DOHH2 (cell line): ENCODE measurements around the gene TMEM250.

Experiments
- H3F3A ChIP-seq: fragments of 200-600 bp; sonication (generic), shearing (Covaris generic); 2 replicates; pipeline ENCODE4 v1.6.0; 2016; ENCODE audit warnings: antibody characterized with exemption, mild to moderate bottlenecking; ENCODE audit not compliant: control insufficient read depth, insufficient read depth
- H3K27ac ChIP-seq: fragments of 200-600 bp; sonication (generic); 2 replicates; pipeline ENCODE4 v1.5.1; 2014; ENCODE audit warnings: low read depth, mild to moderate bottlenecking, low read length, moderate library complexity
- H3K27me3 ChIP-seq: fragments of 200-600 bp; sonication (generic); 2 replicates; pipeline ENCODE4 v1.6.1; 2014; ENCODE audit warnings: mild to moderate bottlenecking, low read length, mixed read lengths; ENCODE audit not compliant: control insufficient read depth
- H3K36me3 ChIP-seq: fragments of 200-600 bp; sonication (generic); 2 replicates; pipeline ENCODE4 v1.6.1; 2014; ENCODE audit warnings: mild to moderate bottlenecking, low read length, moderate library complexity, mixed read lengths; ENCODE audit not compliant: control insufficient read depth
- H3K4me1 ChIP-seq: fragments of 200-600 bp; sonication (generic); 2 replicates; pipeline ENCODE4 v1.6.1; 2014; ENCODE audit warnings: mild to moderate bottlenecking, low read length, mixed read lengths; ENCODE audit not compliant: control insufficient read depth
- H3K4me2 ChIP-seq: fragments of 200-600 bp; sonication (generic); 2 replicates; pipeline ENCODE4 v1.6.0; 2014; ENCODE audit warnings: mild to moderate bottlenecking, low read length, moderate library complexity
- H3K4me3 ChIP-seq: fragments of 200-600 bp; sonication (generic); 2 replicates; pipeline ENCODE4 v1.5.1; 2014; ENCODE audit warnings: mild to moderate bottlenecking, low read length, mixed read lengths
- H3K79me2 ChIP-seq: fragments of 200-600 bp; sonication (generic); 2 replicates; pipeline ENCODE4 v1.6.1; 2014; ENCODE audit warnings: mild to moderate bottlenecking, low read length, mixed read lengths; ENCODE audit not compliant: control insufficient read depth
- H3K9me2 ChIP-seq: fragments of 200-600 bp; sonication (generic); replicated peaks from 2 replicates; pipeline ENCODE4 v1.6.1; 2014; ENCODE audit warnings: mild to moderate bottlenecking, low read length, mixed read lengths; ENCODE audit not compliant: control insufficient read depth
- H3K9me3 ChIP-seq: fragments of 200-600 bp; sonication (generic); 2 replicates; pipeline ENCODE4 v1.6.1; 2014; ENCODE audit warnings: antibody characterized with exemption, low read length, mixed read lengths; ENCODE audit not compliant: control insufficient read depth, insufficient read depth
- H4K20me1 ChIP-seq: fragments of 200-600 bp; sonication (generic); 2 replicates; pipeline ENCODE4 v1.6.0; 2014; ENCODE audit warnings: low read depth, mild to moderate bottlenecking, antibody characterized with exemption, low read length, moderate library complexity; ENCODE audit not compliant: control insufficient read depth, insufficient read depth
- EZH2phosphoT487 ChIP-seq: fragments of 200-600 bp; sonication (generic); IDR thresholded peaks from 2 replicates; pipeline ENCODE4 v1.6.1; 2017; ENCODE audit warnings: borderline replicate concordance, mild to moderate bottlenecking, antibody characterized with exemption, low read length, moderate library complexity, mixed read lengths
- TF ChIP-seq, protein P1 (sequence below): fragments of 200-600 bp; sonication (generic); IDR thresholded peaks from one replicate; pipeline ENCODE4 v1.5.1; 2014; ENCODE audit warnings: antibody characterized with exemption, mild to moderate bottlenecking, low read depth, low read length; ENCODE audit not compliant: poor library complexity, severe bottlenecking

The TMEM250 gene

DNA sequence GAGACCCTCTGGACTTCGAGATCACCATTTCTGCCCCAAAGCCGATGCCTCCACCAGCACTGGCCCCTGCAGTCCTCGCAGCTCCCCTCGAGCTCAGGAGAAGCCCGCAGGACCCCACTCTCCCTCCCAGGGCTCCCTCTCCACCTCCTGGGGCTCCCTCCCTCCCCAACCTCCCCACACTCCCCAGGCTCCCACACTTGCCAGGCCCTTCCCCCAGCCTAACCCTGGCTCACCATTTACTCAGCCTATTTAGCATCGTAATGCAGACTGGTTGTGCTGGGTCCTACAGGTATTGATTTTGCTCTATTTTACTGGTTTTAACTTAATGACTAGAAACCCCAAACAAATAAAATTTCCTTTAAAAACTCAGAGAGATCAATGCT is 23.7 kb upstream of the TMEM250 start:
- no peak overlapping the region for H3K4me3 ChIP-seq
- H3K79me2 ChIP-seq = no peaks in the 10 kb centered on the region
- H4K20me1 ChIP-seq = 0 out of 2 replicates have a peak, but pooled peaks cover 3% of the 10 kb centered on the region
- no peaks in the 10 kb centered on the region for H3F3A ChIP-seq
- no peak overlapping the region for H3K27ac ChIP-seq
- H3K9me2 ChIP-seq = no peaks in the 10 kb centered on the region
- H3K9me3 ChIP-seq = no peaks in the 10 kb centered on the region
- no peaks in the 10 kb centered on the region for H3K36me3 ChIP-seq
- TF ChIP-seq EZH2phosphoT487 = no peak
- TF ChIP-seq, protein P1, sequence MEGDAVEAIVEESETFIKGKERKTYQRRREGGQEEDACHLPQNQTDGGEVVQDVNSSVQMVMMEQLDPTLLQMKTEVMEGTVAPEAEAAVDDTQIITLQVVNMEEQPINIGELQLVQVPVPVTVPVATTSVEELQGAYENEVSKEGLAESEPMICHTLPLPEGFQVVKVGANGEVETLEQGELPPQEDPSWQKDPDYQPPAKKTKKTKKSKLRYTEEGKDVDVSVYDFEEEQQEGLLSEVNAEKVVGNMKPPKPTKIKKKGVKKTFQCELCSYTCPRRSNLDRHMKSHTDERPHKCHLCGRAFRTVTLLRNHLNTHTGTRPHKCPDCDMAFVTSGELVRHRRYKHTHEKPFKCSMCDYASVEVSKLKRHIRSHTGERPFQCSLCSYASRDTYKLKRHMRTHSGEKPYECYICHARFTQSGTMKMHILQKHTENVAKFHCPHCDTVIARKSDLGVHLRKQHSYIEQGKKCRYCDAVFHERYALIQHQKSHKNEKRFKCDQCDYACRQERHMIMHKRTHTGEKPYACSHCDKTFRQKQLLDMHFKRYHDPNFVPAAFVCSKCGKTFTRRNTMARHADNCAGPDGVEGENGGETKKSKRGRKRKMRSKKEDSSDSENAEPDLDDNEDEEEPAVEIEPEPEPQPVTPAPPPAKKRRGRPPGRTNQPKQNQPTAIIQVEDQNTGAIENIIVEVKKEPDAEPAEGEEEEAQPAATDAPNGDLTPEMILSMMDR = no peak
- no peak overlapping the region for H3K4me2 ChIP-seq
- H3K4me1 ChIP-seq = no peaks in the 10 kb centered on the region
- H3K27me3 ChIP-seq = no peaks in the 10 kb centered on the region

DNA sequence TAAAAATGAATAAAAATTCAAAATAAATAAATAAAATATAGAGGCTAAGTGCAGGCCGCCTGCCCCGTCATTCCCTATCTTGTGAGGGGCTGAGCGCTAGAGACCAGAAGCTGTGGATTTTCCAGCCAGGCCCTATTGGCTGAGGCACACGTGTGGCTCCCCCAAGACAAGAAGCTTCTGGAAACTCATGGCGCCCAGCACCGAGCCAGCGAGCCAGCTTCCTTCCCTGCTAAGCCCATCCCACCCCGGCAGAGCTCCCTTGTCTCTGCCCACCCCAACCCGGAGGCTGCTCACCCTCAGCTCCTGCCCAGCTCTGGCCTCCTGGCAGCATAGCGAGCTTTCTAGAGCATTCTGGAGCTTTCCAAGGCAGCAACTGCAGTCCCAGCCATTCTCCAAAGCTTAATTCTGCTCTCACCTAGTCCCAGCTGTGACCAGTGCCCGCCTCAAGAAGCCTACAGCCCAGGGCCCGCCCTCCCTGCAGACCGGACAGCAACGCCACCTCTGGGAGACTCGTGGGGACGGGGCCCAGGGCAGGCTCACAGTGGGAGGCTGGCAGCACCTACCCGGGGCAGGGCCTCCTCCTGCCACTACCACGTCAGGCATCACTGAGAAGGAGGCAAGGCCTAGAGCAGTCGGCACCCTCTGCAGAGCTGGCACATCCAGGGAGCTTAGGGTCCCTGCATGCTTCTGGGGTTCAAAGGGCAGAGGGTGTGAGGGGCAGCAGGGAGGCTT is 23.2 kb upstream of the TMEM250 start:
- Histone ChIP-seq H3F3A (no peaks in the 10 kb centered on the region), H3K79me2 (no peaks in the 10 kb centered on the region), H3K4me3 (no peak overlapping the region), H4K20me1 (0 out of 2 replicates have a peak, but pooled peaks cover 3% of the 10 kb centered on the region), H3K27me3 (no peaks in the 10 kb centered on the region), H3K27ac (no peak overlapping the region), H3K9me3 (no peaks in the 10 kb centered on the region), H3K36me3 (no peaks in the 10 kb centered on the region), H3K4me2 (no peak overlapping the region), H3K9me2 (no peaks in the 10 kb centered on the region), H3K4me1 (no peaks in the 10 kb centered on the region)
- TF ChIP-seq, protein P1 = no peak
- no peak for TF ChIP-seq EZH2phosphoT487

DNA sequence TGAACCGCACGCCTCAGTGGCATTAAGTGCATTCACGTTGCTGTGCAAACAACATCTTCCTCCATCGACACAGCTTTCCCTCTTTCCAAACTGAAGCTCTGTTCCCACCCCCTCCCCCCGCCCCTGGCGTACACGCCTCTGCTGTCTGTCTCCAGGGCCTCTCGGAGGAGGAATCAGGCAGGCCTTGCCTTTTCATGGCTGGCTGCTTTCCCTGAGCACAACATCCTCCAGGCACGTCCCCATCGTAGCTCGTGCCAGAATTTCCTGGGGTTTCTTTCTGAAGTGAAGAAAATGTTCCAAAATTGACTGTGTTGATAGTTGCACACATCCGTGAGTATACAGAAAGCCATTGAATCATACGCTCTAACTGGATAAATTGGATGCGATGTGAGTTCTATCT is 22.3 kb upstream of the TMEM250 start:
- H3K27ac ChIP-seq = no peak overlapping the region
- H3K4me3 ChIP-seq = no peak overlapping the region
- no peaks in the 10 kb centered on the region for H3K9me3 ChIP-seq
- H3K27me3 ChIP-seq = no peaks in the 10 kb centered on the region
- no peaks in the 10 kb centered on the region for H3K79me2 ChIP-seq
- H3K4me2 ChIP-seq = no peak overlapping the region
- no peaks in the 10 kb centered on the region for H3K4me1 ChIP-seq
- H3K9me2 ChIP-seq = no peaks in the 10 kb centered on the region
- H3K36me3 ChIP-seq = no peaks in the 10 kb centered on the region
- H4K20me1 ChIP-seq = 0 out of 2 replicates have a peak, but pooled peaks cover 3% of the 10 kb centered on the region
- no peaks in the 10 kb centered on the region for H3F3A ChIP-seq
- TF ChIP-seq, protein P1 = no peak
- no peak for TF ChIP-seq EZH2phosphoT487
